Colonic mucosa (tissue), 4 donors: Measurements from ENCODE around the gene CREB1. TPM values are rescaled to one million over a fixed set of nuclear protein-coding genes. Genes with fewer than 3 reads are reported as not detected.
"Not testable (repeated sequence)": the region's sequence is repeated elsewhere in the genome, so short reads cannot be mapped to it uniquely, and the experiment has no call there.

Experiments used
- DNase-seq: peaks from one replicate; pipeline ENCODE4 v3.0.0-alpha.2; 2020
- H3K27ac ChIP-seq: fragments of 200-600 bp; one replicate; pipeline ENCODE4 v1.8.0; 2021
- H3K27me3 ChIP-seq: fragments of 200-600 bp; one replicate; pipeline ENCODE4 v1.8.0; 2021
- H3K36me3 ChIP-seq: fragments of 200-600 bp; one replicate; pipeline ENCODE4 v1.8.0; 2021
- H3K4me1 ChIP-seq: fragments of 200-600 bp; one replicate; pipeline ENCODE4 v1.8.0; 2021; ENCODE audit warnings: mild to moderate bottlenecking
- H3K4me3 ChIP-seq: fragments of 200-600 bp; one replicate; pipeline ENCODE4 v1.8.0; 2021
- H3K9ac ChIP-seq, 2 donors: one replicate each; pipeline ENCODE4 v1.7.0; 2013; ENCODE audit warnings: control low read depth in 2 of 2, low read depth in 2 of 2, low read length in 2 of 2
- H3K9me3 ChIP-seq: fragments of 200-600 bp; one replicate; pipeline ENCODE4 v1.8.0; 2021
- intact Hi-C: fragments of 100-400 bp; cut with DNase I; formaldehyde crosslinking; loops from one replicate; pipeline ENCODE4 v1.14.1; 2022
- total RNA-seq, 2 donors: library from RNA; stranded (reverse); fragmentation: NEBNext Ultra II Directional in 1 of 2; extraction: Animal tissue kit (Norgen Biotek cat#: 25700) in 1 of 2; gene quantifications; one replicate each; pipeline ENCODE4 v1.2.1, GENCODE V29; 2021
- TF ChIP-seq, protein P1 (sequence below): fragments of 200-600 bp; IDR thresholded peaks from one replicate; pipeline ENCODE4 v1.8.0; 2022; ENCODE audit warnings: antibody characterized with exemption, mild to moderate bottlenecking
- donor health status: healthy.
- donor health status: DM: no; HTN: no; CAD: no.
- donor health status: DM: no; HTN: no; CAD: no.

Gene CREB1
- total RNA-seq, 2 donors from 2014 or later: 46.0 to 55.4 TPM

DNA sequence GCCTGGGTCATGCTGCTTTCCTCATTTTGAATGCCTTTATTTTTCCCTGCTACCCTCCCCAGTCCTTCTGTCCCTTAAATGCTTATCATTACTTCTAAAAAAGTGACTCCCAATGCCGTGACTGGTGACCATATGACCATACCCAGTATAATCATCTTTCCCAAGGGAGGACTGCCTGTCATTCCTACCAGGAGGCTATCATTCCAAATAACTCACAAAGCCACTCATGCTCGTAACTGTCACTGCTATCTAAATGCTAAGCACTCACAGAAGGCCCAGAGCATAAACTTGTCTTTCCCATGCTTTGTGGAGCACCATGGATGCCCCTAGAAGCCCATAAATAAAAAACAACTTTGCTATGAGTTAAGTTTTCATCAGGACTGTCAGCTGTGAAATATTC, 38.7 kb upstream of the CREB1 start:
- Histone ChIP-seq H3K9me3 (no peaks in the 10 kb centered on the region), H3K4me3 (no peak overlapping the region), H3K9ac (no peak overlapping the region), H3K4me1 (no peaks in the 10 kb centered on the region), H3K27ac (no peak overlapping the region), H3K27me3 (no peaks in the 10 kb centered on the region), H3K36me3 (no peaks in the 10 kb centered on the region)
- DNase-seq: no peak
- TF ChIP-seq, protein P1, sequence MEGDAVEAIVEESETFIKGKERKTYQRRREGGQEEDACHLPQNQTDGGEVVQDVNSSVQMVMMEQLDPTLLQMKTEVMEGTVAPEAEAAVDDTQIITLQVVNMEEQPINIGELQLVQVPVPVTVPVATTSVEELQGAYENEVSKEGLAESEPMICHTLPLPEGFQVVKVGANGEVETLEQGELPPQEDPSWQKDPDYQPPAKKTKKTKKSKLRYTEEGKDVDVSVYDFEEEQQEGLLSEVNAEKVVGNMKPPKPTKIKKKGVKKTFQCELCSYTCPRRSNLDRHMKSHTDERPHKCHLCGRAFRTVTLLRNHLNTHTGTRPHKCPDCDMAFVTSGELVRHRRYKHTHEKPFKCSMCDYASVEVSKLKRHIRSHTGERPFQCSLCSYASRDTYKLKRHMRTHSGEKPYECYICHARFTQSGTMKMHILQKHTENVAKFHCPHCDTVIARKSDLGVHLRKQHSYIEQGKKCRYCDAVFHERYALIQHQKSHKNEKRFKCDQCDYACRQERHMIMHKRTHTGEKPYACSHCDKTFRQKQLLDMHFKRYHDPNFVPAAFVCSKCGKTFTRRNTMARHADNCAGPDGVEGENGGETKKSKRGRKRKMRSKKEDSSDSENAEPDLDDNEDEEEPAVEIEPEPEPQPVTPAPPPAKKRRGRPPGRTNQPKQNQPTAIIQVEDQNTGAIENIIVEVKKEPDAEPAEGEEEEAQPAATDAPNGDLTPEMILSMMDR: no peak
- intact Hi-C loops: no loop called here

DNA sequence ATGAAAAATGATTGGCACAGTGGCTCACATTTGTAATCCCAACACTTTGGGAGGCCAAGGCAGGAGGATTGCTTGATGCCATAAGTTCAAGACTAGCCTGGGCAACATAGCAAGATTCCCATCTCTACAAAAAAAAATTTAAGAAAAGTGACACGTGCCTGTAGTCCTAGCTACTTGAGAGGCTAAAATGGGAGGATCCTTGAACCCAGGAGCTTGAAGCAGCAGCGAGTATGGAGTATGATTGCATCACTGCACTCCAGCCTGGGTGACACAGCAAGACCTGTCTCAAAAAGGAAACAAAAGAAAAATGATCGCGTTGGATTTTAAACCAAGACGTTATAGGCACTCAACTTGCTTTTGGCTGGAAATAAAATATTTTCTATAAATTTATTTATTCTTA, 37.8 kb upstream of the CREB1 start:
- Histone ChIP-seq H3K36me3 (no peaks in the 10 kb centered on the region), H3K27ac (no peak overlapping the region), H3K9me3 (no peaks in the 10 kb centered on the region), H3K4me1 (no peaks in the 10 kb centered on the region), H3K9ac (no peak overlapping the region), H3K27me3 (no peaks in the 10 kb centered on the region), H3K4me3 (no peak overlapping the region)
- DNase-seq: no peak
- intact Hi-C loops: no loop called here
- TF ChIP-seq, protein P1: no peak

DNA sequence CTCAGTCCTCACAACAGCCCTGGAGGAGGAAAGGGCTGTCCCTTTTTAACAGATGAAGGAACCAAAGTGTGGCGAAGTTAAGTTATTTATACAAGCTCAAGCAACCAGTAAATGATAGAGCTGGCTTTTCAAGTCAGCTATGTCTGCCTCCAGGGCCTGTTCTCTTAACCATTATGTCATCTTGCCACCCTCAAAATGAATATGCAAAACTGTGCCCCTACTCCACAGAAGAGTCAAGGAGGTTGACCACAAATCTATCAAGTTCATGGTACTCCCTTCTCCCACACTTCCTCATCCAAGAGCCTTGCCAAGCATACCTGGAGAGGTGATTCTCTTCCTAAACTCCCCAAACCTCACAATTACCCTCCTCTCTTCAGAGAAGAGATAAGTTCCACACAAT, 37.3 kb upstream of the CREB1 start:
- intact Hi-C loops: no loop called here
- no peak overlapping the region for H3K27ac ChIP-seq
- TF ChIP-seq, protein P1: no peak

DNA sequence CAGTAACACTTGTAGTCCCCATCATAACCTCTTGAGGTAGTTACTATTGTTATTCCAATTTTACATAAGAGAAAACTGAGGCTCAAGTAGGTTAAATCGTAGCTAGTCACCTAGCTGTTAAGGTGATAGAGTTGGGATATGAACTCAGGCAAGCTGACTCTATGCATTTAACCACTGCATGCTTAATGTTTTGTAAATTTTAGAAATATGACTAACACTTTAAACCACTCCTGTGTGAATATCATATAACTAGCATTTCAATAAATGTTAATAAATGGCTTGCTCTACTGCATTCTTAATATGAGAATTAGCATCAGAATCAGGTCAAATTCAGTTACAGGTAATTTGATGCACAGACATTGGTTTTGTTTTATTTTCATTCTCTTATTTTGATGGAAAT, 35.6 kb upstream of the CREB1 start:
- no peaks in the 10 kb centered on the region for H3K4me1 ChIP-seq
- H3K27me3 ChIP-seq: no peaks in the 10 kb centered on the region

More for the DNA sequence above, 37.3 kb upstream of the CREB1 start:
- H3K9me3 ChIP-seq: no peaks in the 10 kb centered on the region
- H3K9ac ChIP-seq: no peak overlapping the region
- H3K4me3 ChIP-seq: no peak overlapping the region
- DNase-seq: no peak
- H3K4me1 ChIP-seq: no peaks in the 10 kb centered on the region
- H3K36me3 ChIP-seq: no peaks in the 10 kb centered on the region
- H3K27me3 ChIP-seq: no peaks in the 10 kb centered on the region

DNA sequence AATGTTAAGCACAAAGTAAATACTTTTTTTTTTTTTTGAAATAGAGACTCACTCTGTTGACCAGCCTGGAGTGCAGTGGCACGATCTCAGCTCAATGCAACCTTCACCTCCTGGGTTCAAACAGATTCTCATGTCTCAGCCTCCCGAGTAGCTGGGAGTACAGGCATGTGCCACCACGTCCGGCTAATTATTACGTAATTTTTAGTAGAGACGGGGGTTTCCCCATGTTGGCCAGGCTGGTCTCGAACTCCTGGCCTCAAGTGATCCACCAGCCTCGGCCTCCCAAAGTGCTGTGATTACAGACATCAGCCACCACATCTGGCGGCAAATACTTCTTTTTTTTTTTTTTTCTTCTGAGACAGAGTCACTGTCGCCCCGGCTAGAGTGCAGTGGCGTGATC, 32.8 kb upstream of the CREB1 start:
- H3K9me3 ChIP-seq, H3K36me3 ChIP-seq, H3K27ac ChIP-seq, H3K4me1 ChIP-seq, H3K4me3 ChIP-seq, H3K9ac ChIP-seq, intact Hi-C loops, H3K27me3 ChIP-seq, DNase-seq: not testable (repeated sequence)

More for the DNA sequence above, 35.6 kb upstream of the CREB1 start:
- no peak overlapping the region for H3K4me3 ChIP-seq
- H3K9me3 ChIP-seq: no peaks in the 10 kb centered on the region
- no peak overlapping the region for H3K27ac ChIP-seq
- no peaks in the 10 kb centered on the region for H3K36me3 ChIP-seq
- TF ChIP-seq, protein P1: no peak
- H3K9ac ChIP-seq: no peak overlapping the region
- intact Hi-C loops: no loop called here
- no peak for DNase-seq

DNA sequence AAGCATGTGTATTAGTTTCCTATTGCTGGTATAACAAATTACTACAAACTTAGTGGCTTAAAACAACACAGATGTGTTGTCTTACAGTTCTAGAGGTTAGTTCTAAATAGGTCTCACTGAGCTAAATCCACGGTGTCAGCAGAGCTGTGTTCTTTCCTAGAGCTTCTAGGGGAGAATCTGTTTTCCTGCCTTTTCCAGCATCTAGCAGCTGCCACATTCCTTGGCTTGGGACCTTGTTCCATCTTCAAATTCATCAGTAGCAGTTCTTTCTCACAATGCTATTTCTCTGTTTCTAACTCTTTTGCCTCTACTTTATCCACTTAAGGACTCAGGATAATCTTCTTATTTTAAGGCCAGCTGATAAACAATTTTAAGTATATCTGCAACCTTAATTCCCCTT, 32.2 kb upstream of the CREB1 start:
- Histone ChIP-seq H3K27ac (no peak overlapping the region), H3K4me3 (no peak overlapping the region), H3K4me1 (no peaks in the 10 kb centered on the region), H3K9me3 (no peaks in the 10 kb centered on the region), H3K27me3 (no peaks in the 10 kb centered on the region), H3K9ac (no peak overlapping the region), H3K36me3 (no peaks in the 10 kb centered on the region)
- TF ChIP-seq, protein P1: no peak
- no peak for DNase-seq
- intact Hi-C loops: no loop called here
